HL-60 (cell line): ENCODE results near the gene NEUROD6.

ENCODE experiments used
- DNase-seq, 2 experiments: peaks; one replicate each; pipeline ENCODE4 v3.0.0-alpha.2; 2010 to 2020; ENCODE audit warnings: low read depth in 1 of 2, low spot score in 1 of 2
- H3K27ac ChIP-seq: fragments of 250-450 bp; sonication (Bioruptor Pico); replicated peaks from 2 replicates; pipeline ENCODE4 v1.5.1; 2020; ENCODE audit warnings: mild to moderate bottlenecking, moderate library complexity
- H3K27me3 ChIP-seq: fragments of 250-450 bp; sonication (Bioruptor Pico); 2 replicates; pipeline ENCODE4 v1.5.1; 2021; ENCODE audit warnings: mild to moderate bottlenecking, moderate library complexity; ENCODE audit not compliant: insufficient read depth, poor library complexity, severe bottlenecking
- H3K4me3 ChIP-seq: replicated peaks from 2 replicates; pipeline ENCODE4 v1.5.1; 2011; ENCODE audit warnings: mild to moderate bottlenecking, control low read depth, low read length; ENCODE audit not compliant: insufficient read depth
- CTCF ChIP-seq: IDR thresholded peaks from one replicate; pipeline ENCODE4 v1.5.1; 2011; ENCODE audit warnings: low read length, control low read depth, inconsistent platforms; ENCODE audit not compliant: insufficient read depth
- GABPA ChIP-seq: IDR thresholded peaks from 2 replicates; pipeline ENCODE4 v1.6.1; 2012; ENCODE audit warnings: low read depth
- POLR2AphosphoS5 ChIP-seq: IDR thresholded peaks from 2 replicates; pipeline ENCODE4 v1.6.1; 2012; ENCODE audit warnings: low read depth
- REST ChIP-seq: IDR thresholded peaks from 2 replicates; pipeline ENCODE4 v1.6.1; 2012; ENCODE audit warnings: low read depth; ENCODE audit not compliant: insufficient replicate concordance
- SPI1 ChIP-seq: IDR thresholded peaks from 2 replicates; pipeline ENCODE4 v1.6.1; 2012; ENCODE audit warnings: low read depth, mild to moderate bottlenecking, borderline replicate concordance

NEUROD6 gene

DNA sequence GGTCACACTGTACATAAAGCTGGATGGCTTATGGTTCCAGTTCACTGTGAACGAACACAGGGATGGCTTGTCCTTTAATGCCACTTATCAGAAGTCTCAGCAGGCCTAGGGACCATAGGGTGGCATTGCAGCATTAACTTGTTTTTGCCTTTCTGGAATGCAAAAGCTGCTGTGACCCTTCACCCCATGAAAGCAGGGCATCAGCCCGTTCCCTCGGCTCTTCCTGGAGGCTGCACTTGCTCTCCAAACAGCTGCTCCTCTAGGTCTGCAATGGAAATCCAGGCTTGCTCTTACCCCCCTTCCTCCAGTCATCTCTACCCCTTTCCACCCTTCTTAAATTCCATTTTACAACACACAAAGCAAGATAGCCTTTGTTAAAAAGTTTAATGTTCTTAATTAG lies 17.9 kb upstream of the NEUROD6 start:
- no peaks in the 10 kb centered on the region for H3K27me3 ChIP-seq
- no peak overlapping the region for H3K4me3 ChIP-seq
- no peak overlapping the region for H3K27ac ChIP-seq
- no peak for DNase-seq
- TF ChIP-seq REST, result no peak

DNA sequence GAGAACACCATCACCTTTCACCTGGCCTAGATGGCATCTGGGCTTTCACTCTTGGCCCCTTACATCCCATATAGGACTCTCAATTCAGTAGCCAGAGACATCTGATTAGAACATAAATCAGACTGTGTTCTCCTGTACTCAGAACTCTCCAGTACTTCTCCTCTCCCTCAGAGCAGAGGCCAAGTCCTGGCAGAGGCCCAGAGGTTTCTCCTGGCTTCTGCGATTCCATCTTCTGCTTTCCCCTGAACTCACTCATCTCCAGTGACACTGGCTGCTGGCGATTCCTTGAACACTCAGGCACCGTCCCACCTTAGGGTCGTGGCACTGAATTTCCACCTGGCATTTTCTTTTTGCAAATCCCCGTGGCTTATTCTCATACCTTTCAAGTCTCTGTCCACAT lies 4.9 kb upstream of the NEUROD6 start:
- peaks cover 10% of the 10 kb centered on the region for H3K27me3 ChIP-seq
- H3K27ac ChIP-seq, result no peak overlapping the region

GRCh38 chr7:31343516-31344305 lies 3.2 kb upstream of the NEUROD6 start:
- Histone ChIP-seq H3K27ac (no peak overlapping the region), H3K4me3 (no peak overlapping the region), H3K27me3 (peaks cover 19% of the 10 kb centered on the region)
- DNase-seq, result no peak
- no peak for TF ChIP-seq GABPA
- TF ChIP-seq POLR2AphosphoS5, result no peak

More for the DNA sequence above, 4.9 kb upstream of the NEUROD6 start:
- no peak for TF ChIP-seq POLR2AphosphoS5
- TF ChIP-seq GABPA, result no peak
- TF ChIP-seq SPI1, result no peak
- no peak for TF ChIP-seq REST
- no peak for TF ChIP-seq CTCF
- DNase-seq, result no peak
- no peak overlapping the region for H3K4me3 ChIP-seq

GRCh38 chr7:31341141-31341540 lies 615 bp upstream of the NEUROD6 start:
- no peak overlapping the region for H3K4me3 ChIP-seq
- H3K27me3 ChIP-seq, result peaks cover 33% of the 10 kb centered on the region
- TF ChIP-seq SPI1, result no peak
- no peak for TF ChIP-seq GABPA
- no peak for TF ChIP-seq REST
- no peak for TF ChIP-seq CTCF
- no peak for TF ChIP-seq POLR2AphosphoS5
- DNase-seq, result no peak
- H3K27ac ChIP-seq, result no peak overlapping the region
